ENCODE results near the gene PCDHGA9.
A peak's percentile ranks its signal among the peaks of the same experiment; 100 is the strongest.
"Not testable (repeated sequence)": the region's sequence is repeated elsewhere in the genome, so short reads cannot be mapped to it uniquely, and the experiment has no call there.

- TF ChIP-seq CTCF (IDR thresholded peaks at IDR 0.05): peak; percentile 43 to 66 (median 50)
- TF ChIP-seq POLR2A (IDR thresholded peaks at IDR 0.05): not testable (repeated sequence)
These were observed 15.1 kb downstream of the PCDHGA9 start, which contains the start of gene PCDHGB7 for GRCh38 chr5:141417494-141418172.

Measured in tibial nerve (tissue), 3 donors.